Amniotic stem cell (primary cell): Measurements from ENCODE around the gene ABCA5.
"Not testable (repeated sequence)": the region's sequence is repeated elsewhere in the genome, so short reads cannot be mapped to it uniquely, and the experiment has no call there.

ENCODE experiments used
- DNase-seq: peaks from one replicate; lab custom pipeline; 2025; lab: John Stamatoyannopoulos, UW

Gene ABCA5

GRCh38 chr17:69331756-69332155, 4.8 kb upstream of the ABCA5 start:
- DNase-seq = no peak

- DNase-seq = no peak
These were observed 415 bp downstream of the ABCA5 start for GRCh38 chr17:69326377-69327059.

- no peak for DNase-seq
These were observed 1.2 kb downstream of the ABCA5 start for GRCh38 chr17:69325518-69326376.

- DNase-seq = no peak
These were observed 3.1 kb downstream of the ABCA5 start for GRCh38 chr17:69323806-69324205.

- DNase-seq = no peak
These were observed 6.1 kb downstream of the ABCA5 start for GRCh38 chr17:69320908-69321238.

- DNase-seq = no peak
These were observed 6.6 kb downstream of the ABCA5 start for GRCh38 chr17:69320210-69320907.

GRCh38 chr17:69317625-69318024, 9.3 kb downstream of the ABCA5 start:
- no peak for DNase-seq

- no peak for DNase-seq
These were observed 12.5 kb downstream of the ABCA5 start for GRCh38 chr17:69314246-69315065.

GRCh38 chr17:69305177-69305576, 21.8 kb downstream of the ABCA5 start:
- no peak for DNase-seq

GRCh38 chr17:69302682-69303081, 24.3 kb downstream of the ABCA5 start:
- DNase-seq = no peak

- DNase-seq = no peak
These were observed 26.7 kb downstream of the ABCA5 start for GRCh38 chr17:69300222-69300621.

- DNase-seq = not testable (repeated sequence)
These were observed 28.7 kb downstream of the ABCA5 start for GRCh38 chr17:69298120-69298722.

GRCh38 chr17:69287168-69287567, 39.8 kb downstream of the ABCA5 start:
- no peak for DNase-seq

GRCh38 chr17:69286257-69286656, 40.7 kb downstream of the ABCA5 start:
- no peak for DNase-seq

- DNase-seq = no peak
These were observed 42.3 kb downstream of the ABCA5 start for GRCh38 chr17:69284646-69285045.

- no peak for DNase-seq
These were observed 44.9 kb downstream of the ABCA5 start for GRCh38 chr17:69282002-69282401.

GRCh38 chr17:69276279-69276678, 50.7 kb downstream of the ABCA5 start:
- not testable (repeated sequence) for DNase-seq

GRCh38 chr17:69275751-69276150, 51.2 kb downstream of the ABCA5 start:
- DNase-seq = no peak

- DNase-seq = no peak
These were observed 55.9 kb downstream of the ABCA5 start for GRCh38 chr17:69271023-69271422.

GRCh38 chr17:69269131-69269998, 57.6 kb downstream of the ABCA5 start:
- DNase-seq = peak; percentile 68
